Measurements from ENCODE around the gene STAG3.
A peak's percentile ranks its signal among the peaks of the same experiment; 100 is the strongest.
"Not testable (repeated sequence)": the region's sequence is repeated elsewhere in the genome, so short reads cannot be mapped to it uniquely, and the experiment has no call there.

STAG3 gene

DNA sequence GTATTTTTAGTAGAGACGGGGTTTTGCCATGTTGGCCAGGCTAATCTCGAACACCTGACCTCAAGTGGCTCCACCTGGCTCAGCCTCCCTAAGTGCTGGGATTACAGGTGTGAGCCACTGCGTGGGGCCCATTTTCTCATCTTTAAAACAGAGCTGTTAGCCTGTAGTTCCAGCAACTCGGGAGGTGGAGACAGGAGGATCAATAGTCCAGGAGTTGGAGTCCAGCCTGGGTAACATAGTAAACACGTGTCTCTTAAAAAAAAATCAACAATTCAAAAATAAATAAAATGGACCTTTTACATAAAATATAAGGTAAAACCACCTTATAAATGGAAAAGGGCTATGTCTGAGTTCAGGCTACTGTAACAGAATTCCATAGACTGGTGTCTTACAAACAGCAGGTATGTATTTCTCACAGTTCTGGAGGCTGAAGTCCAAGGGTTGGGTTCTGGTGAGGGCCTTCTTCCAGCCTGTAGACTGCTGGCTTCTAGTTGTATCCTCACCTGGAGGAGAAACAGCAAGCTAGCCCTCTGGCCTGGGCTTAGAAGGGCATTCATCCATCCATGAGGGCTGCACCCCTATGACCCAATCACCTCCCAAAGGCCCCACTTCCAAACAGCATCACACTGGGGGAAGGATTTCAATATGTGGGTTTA lies 35.0 kb downstream of the STAG3 start:
- no peak for DNase-seq

DNA sequence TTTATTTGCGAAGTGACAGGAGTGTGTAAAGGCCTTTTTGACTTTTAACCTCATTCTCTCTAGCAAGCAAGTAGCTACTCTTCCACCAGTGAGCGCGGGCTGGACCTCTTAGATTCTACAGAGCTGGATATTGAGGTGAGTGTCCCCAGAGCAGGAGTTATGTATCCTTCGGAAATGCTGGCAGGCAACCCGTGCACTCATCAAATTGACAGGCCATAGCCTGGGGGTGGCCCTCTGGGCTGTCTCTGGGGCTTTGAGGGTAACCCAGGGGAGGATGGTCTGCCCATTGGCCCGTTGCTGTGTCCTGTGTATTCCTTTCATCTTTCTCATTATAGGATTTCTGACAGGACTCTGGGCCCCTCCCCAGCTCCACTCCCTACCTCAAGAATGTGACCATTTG lies 36.0 kb downstream of the STAG3 start:
- no peak for DNase-seq

DNA sequence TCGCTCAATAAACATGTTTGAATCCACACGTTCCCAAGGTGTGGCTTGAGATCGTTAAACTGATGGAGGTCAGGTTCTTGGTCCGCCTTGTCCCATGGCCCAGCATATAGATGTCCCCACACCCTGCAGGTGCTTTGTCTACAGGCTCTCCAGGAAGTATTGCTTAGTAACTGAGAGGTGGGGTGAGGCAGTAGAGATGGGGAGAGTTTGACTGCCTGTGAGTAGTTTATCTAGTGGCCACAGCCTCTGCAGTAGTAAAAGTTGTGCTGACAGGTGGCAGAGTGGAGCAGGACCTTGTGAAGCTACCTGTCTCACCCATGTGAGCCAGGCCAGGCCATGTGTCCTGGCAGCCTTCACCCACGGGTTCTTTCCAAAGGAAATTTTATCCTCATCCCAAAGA lies 36.6 kb downstream of the STAG3 start:
- not testable (repeated sequence) for DNase-seq

DNA sequence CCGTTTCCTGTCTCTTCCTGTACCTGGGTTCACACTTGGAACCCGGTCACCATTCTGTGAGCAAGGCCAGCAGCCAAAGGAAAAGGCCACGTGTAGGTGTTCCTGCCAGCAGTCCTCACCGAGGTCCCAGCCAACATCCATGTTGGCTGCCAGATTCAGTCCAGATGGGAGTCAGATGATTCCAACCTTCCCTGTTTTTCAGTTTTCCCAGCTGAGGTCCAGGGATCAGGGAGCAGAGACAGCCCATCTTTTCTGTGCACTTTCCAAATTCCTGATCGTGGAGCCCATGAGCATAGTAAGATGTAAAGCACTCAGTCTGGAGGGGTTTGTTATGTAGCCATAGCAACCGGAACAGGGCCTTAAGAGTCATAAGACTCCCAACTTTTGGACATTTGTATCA lies 38.2 kb downstream of the STAG3 start:
- DNase-seq: no peak

DNA sequence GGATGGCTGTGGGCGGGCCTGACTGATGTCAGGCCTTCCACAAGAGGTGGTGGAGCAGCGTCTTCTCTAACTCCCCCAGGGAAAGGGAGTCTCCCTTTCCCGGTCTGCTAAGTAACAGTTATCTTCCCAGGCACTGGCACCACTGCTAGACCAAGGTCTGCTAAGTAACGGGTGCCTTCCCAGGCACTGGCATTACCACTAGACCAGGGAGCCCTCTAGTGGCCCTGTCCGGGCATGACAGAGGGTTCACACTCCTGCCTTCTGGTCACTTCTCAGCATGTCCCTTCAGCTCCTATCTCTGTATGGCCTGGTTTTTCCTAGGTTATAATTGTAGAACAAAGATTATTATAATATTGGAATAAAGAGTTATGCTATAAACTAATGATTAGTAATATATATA lies 40.2 kb downstream of the STAG3 start:
- DNase-seq: peak; percentile 56

DNA sequence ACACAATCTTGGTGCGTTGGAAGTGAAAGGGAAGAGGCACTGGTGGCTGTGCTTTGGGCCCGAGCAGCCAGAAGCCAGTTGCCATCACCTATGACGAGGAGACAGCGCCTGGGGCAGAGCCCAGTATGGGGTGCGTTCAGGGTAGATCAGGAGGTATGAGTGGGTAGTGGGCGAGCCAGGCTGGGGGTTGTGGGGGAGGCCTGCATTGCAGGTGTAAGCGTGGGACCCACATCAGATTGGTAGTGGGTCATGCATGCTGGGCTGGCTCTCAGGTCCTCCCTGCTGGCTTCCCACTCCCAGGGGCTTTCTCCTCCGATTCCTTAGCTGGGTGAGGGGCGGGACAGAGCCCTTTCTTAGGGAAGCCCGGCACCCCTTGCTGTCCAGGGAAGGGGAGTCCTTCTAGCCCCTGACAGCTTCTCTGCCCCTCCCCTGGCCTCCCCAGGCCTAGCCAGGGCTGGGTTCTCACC lies 41.6 kb downstream of the STAG3 start:
- no peak for DNase-seq

DNA sequence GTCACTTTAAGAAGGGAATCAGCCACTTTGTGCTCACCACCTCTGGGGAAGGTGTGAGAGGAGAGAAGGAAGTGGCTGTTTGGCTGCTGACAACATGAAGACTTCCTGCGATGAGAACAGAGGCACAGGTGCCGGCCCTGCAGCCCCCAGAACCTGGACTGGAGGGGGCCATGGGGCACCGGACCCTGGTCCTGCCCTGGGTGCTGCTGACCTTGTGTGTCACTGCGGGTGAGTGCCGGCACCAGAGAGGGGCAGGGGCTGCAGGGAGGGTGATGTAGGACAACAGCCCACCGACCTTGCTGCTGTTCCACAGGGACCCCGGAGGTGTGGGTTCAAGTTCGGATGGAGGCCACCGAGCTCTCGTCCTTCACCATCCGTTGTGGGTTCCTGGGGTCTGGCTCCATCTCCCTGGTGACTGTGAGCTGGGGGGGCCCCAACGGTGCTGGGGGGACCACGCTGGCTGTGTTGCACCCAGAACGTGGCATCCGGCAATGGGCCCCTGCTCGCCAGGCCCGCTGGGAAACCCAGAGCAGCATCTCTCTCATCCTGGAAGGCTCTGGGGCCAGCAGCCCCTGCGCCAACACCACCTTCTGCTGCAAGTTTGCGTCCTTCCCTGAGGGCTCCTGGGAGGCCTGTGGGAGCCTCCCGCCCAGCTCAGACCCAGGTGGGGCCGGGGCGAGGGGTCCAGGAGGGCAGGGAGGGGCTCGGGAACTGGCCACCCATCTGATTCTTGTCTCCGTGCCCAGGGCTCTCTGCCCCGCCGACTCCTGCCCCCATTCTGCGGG lies 42.3 kb downstream of the STAG3 start, which contains the start of gene PVRIG:
TSS of gene PVRIG (plus strand) at position 149 of the 785 bp plus-strand sequence. CDS start at position 171, 22 bp downstream.
- not testable (repeated sequence) for DNase-seq

DNA sequence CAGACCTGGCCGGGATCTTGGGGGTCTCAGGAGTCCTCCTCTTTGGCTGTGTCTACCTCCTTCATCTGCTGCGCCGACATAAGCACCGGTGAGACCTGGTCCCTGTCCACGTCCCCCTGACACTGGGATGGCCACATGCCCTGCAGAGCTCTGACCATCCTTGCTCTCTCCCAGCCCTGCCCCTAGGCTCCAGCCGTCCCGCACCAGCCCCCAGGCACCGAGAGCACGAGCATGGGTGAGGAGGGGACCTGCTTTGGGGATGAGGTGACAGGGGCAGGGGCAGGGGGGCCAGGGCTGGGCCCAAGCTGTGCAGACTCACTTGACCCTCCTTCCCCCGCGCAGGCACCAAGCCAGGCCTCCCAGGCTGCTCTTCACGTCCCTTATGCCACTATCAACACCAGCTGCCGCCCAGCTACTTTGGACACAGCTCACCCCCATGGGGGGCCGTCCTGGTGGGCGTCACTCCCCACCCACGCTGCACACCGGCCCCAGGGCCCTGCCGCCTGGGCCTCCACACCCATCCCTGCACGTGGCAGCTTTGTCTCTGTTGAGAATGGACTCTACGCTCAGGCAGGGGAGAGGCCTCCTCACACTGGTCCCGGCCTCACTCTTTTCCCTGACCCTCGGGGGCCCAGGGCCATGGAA lies 43.0 kb downstream of the STAG3 start:
- DNase-seq: no peak

DNA sequence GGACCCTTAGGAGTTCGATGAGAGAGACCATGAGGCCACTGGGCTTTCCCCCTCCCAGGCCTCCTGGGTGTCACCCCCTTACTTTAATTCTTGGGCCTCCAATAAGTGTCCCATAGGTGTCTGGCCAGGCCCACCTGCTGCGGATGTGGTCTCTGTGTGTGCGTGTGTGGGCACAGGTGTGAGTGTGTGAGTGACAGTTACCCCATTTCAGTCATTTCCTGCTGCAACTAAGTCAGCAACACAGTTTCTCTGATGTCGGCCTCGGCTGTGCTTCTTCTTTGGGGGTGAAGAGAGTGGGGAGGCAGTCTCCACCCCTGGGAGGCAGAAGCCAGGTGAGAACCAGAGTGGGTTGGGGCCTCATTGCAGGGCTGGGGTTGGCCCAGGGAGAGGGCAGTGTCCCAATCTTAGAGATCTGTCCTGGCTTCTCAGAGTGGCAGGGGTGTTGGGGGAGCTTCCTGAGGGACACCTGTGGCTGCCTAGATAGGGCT lies 43.6 kb downstream of the STAG3 start:
- no peak for DNase-seq

DNA sequence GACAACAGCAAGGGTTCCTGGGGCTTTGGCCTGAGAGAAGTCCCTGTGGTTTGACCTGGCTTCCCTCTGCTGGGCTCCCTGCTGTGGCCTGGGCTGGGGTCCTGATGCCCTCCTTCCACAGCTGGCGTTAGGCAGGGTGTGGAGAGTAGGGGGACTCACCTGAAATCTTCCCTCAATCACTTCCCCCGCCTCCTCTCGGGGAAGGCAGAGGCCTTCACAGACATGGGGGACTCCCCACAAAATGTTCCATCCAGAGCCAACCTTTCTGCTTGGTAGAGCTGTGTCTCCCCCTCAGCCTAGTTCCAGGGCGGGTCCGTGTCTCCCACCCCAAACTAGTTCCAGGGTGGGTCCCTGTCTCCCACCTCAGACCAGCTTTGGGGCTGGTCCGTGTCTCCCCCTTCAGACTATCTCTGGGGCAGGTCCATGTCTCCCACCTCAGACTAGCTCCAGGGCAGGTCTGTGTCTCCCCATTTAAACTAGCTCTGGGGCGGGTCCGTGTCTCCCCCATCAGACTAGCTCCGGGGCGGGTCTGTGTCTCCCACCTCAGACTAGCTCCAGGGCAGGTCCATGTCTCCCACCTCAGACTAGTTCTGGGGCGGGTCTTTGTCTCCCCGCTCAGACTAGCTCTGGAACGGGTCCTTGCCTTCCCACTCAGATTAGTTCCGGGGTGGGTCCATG lies 44.2 kb downstream of the STAG3 start:
- DNase-seq: no peak

DNA sequence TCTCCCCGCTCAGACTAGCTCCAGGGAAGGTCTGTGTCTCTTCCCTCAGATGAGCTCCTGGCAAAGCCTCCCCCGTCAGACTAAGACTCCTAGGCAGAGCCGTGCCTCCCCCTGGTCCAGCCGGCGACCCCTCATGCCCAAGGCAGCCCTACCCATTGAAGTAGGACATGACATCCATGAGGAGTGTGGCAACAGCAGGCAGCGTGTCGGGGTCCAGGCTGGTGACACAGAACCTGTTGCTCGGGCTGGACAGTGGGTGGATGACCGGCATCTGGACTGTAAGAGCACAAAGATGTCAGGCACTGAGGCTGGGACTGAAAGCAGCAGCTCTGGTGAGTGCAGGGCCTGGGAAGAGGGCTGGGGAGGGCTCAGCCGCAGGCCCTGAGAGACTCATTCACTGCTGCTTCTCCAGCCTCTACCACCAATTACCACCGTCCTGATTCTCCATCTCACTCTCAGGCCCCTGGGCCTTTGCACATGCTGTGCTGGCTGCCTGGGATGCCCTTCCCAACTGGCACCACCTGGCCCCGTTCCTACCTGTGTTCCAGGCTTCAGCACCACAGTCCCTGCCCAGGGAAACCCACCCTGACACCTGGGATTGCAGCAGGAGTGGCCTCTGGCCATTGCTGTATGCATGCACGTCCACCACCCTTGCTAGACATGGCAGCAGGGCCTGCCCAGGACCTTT lies 44.9 kb downstream of the STAG3 start:
- no peak for DNase-seq

DNA sequence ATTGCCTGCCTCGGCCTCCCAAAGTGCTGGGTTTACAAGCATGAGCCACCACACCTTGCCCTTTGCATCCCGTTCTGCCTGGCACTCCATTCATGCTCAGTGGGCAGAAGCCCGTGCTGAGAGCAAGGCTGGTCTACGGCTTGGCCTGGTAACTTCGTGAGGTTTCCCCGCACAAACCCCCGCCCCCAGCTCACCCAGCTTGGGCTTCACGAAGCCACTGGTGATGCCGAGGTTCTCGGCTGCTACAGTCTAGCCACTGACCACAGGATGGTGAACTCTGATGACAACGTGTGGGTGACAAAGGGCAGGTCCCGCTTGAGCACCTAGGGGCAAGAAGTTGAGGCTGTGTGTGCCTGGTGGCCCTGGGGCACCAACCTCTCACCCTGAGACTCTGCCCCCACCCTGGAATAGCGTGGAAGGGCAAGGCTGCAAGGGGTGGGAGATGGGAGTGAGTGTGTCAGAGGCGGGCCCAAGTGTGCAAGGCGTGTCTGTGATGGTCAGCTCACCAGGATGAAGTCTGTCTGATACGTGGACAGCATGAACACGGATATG lies 45.7 kb downstream of the STAG3 start:
- DNase-seq: not testable (repeated sequence)

DNA sequence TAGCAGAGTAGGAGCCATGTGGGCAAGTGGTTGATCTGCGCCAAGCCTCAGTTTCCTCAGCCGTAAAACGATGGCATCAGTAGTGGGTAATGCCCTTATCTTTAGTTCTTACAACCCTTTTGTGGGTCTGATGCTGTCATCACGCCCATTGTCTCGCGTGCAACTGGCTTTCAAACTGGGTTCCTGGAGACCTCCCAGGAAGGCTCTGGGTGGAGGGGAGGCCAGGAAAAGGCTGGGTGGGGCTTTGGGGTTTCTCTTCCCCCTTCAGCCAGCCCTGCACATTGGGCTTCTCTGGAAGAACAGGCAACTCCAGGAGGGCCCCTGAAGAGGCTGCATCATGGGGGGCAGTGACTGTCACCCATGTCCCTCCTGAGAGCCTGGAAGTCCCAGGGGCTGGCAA lies 47.2 kb downstream of the STAG3 start:
- not testable (repeated sequence) for DNase-seq

DNA sequence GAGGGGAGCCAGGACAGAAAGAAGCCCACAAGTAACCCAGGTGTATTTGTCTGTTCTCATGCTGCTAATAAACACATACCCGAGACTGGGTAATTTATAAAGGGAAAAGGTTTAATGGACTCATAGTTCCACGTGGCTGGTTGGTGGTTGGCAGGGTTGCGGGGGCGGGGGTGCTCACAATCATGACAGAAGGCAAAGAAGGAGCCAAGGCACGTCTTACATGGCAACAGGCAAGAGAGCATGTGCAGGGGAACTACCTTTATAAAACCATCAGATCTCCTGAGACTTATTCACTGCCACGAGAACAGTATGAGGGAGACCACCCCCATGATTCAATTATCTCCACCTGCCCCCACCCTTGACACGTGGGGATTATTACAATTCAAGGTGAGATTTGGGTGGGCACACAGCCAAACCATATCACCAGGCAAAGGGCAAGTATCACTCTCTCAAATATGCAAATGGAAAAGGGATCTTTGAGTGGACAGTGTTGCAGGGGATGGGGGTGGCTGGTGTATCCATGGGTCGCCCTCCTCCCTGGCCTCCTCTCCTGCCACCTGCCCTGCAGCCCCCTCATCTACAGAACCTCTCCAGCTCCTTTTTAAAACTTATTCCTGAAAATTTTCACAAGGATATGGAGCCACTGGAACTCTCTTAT lies 57.1 kb downstream of the STAG3 start:
- peak; percentile 39 for DNase-seq

DNA sequence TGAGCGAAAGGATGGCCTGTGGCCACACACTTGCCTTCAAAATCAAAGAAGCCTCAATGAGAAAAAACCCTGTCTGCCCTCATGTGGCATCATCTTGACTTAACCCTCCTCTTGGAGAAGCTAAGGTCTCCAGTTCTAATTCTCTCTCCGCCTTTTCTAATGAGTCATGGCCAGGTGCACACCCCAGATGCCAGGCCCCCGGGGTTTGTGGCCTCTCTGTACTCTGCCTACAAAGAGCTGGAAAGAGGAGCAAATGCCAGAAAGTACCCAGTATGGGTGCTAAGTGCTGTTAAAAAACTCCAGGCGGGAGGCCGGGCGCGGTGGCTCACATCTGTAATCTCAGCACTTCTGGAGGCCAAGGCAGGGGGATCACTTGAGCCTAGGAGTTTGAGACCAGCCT lies 62.3 kb downstream of the STAG3 start:
- not testable (repeated sequence) for DNase-seq

DNA sequence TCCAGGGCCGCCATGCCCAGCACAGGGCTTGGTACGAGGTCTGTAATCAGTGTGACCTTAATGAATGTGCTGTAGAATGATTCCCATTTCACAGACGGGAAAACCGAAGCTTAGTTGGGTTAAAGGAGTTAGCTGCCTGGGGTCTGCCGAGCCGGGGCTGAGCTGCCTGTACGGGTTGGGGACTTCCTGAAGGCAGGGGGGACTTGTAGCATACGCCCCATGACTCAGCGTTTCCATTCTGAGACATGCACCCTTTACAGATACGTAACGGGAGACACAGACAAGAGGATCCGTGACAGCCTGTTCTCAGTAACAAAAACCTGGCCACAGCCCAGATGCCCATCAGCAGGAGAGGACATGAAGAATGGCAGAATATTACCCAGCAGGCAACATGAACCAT lies 65.7 kb downstream of the STAG3 start:
- not testable (repeated sequence) for DNase-seq

DNA sequence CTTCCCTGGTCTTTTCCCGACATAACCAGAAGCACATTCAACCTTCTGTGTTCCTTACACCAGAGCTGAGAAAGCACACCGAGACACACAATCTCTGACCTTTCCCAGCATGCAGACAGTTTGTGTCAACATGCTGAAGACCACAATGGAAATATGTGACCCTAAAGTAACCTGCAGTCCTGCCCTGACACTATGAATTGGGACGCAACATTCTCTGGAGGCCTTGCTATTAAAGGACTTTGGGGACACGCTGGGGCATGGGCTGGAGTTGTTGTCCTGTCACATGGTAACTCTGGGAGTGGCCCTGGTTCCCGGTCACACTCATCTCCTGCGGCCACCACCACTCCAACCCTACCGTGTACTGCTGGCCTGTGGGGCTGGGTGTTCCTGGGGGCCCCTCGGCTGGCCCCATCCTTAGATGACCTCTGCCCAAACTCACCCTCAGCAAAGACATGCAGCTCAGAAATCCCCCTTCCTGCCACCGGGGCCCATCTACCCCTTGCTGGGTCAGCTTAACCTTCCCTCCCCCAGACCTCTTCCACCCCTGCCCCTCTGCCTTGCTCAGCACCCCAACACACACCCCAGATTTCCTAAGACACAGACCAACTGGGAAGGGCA lies 67.4 kb downstream of the STAG3 start:
- not testable (repeated sequence) for DNase-seq

DNA sequence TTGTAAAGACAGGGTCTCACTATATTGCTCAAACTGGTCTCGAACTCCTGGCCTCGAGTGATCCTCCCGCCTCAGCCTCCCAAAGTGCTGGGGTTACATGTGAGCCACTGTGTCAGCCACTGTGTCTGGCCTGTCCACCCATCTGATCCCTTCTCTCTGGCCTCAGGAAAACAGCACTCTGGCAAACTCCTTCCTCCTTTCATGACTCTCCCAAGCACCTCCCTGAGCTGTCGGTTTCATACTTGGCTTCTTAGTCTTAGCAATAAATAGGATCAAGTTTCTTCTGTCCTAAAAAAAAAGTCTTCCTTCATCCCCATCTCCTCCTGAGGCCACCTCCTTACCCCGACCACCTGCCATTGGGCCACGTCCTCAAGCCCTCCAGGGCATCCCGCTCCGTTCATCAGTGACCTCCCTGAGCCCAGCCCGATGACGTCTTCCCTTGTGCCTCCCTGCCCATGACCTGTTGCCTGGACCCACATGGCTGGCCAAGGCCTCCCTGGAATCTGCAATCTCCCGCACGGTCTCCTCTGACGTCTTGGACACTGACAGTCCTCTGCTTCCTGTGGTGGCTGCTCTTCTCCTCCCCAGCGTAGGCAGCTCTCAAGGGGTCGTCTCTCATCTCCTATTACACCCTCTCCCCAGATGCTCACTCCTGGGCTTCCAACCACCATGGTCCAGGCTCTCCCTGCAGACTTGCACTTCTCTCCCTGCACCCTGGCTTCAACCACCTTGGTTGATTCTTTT lies 68.6 kb downstream of the STAG3 start:
- DNase-seq: not testable (repeated sequence)

DNA sequence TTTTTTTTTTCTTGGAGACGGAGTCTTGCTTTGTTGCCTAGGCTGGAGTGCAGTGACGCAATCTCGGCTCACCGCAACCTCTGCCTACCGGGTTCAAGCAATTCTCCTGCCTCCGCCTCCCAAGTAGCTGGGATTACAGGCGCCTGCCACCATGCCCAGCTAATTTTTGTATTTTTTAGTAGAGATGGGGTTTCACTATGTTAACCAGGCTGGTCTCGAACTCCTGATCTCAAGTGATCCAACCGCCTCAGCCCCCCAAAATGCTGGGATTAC lies 69.1 kb downstream of the STAG3 start:
- DNase-seq: not testable (repeated sequence)

DNA sequence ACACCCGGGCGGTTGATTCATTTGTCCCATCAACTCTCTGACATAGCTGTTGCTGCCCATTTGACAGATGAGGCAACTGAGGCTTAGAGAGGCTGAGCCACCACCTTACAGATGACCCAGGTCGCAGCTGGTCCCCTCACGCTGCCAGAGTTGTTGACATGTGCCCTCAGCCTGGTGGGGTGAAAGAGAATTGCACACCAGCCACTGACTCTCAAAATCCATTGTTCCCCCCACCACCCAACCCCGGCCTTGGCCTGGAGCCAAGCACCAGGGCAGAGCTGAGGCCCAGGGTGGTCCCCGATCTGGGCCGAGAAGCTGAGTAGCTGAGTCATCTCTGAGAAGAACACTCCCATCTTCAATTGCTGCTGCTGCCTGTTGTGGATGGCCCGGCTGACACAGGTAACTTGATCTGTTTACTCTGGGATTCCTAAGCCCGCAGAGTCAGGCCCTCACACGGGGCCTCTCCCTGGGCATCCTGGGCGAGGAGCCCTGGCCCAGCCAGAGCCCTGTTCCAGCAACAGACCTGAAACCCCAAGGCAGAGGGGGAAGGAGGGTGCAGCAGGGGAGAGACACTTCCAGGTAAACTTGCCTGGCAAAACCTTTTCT lies 69.5 kb downstream of the STAG3 start:
- peak; percentile 84 for DNase-seq

All from DMS 273 treated with DMSO at 0.1 percent for 48 hours (cell line).